Lower leg skin (tissue), 3 donors: Measurements from ENCODE around the gene APH1A.

Experiments used
- POLR2A ChIP-seq, 2 donors: fragments of 450-650 bp; IDR thresholded peaks; one replicate each; pipeline ENCODE4 v1.6.1; 2016 to 2017; ENCODE audit warnings: antibody characterized with exemption in 2 of 2, mild to moderate bottlenecking in 1 of 2, moderate library complexity in 1 of 2
- TF ChIP-seq, protein P1 (sequence below), 3 donors: fragments of 450-650 bp; IDR thresholded peaks; one replicate each; pipeline ENCODE4 v1.5.1; 2016; ENCODE audit warnings: antibody characterized with exemption in 3 of 3, mild to moderate bottlenecking in 3 of 3, moderate library complexity in 2 of 3

DNA sequence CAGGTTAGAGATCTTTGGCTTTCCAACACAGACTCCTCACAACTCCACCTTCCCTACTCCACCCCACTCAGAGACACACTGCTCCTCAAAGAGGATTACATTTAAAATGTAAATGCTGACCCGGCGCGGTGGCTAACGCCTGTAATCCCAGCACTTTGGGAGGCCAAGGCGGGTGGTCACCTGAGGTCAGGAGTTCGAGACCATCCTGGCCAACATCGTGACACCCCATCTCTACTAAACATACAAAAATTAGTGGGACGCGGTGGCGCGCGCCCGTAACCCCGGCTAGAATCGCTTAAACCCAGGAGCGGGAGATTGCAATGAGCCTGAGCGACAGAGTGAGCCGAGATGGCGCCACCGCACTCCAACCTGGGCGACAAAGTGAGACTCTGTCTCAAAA, 31.1 kb downstream of the APH1A start:
- TF ChIP-seq, protein P1, sequence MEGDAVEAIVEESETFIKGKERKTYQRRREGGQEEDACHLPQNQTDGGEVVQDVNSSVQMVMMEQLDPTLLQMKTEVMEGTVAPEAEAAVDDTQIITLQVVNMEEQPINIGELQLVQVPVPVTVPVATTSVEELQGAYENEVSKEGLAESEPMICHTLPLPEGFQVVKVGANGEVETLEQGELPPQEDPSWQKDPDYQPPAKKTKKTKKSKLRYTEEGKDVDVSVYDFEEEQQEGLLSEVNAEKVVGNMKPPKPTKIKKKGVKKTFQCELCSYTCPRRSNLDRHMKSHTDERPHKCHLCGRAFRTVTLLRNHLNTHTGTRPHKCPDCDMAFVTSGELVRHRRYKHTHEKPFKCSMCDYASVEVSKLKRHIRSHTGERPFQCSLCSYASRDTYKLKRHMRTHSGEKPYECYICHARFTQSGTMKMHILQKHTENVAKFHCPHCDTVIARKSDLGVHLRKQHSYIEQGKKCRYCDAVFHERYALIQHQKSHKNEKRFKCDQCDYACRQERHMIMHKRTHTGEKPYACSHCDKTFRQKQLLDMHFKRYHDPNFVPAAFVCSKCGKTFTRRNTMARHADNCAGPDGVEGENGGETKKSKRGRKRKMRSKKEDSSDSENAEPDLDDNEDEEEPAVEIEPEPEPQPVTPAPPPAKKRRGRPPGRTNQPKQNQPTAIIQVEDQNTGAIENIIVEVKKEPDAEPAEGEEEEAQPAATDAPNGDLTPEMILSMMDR (IDR thresholded peaks at IDR 0.05): no peak
- no peak for TF ChIP-seq POLR2A (IDR thresholded peaks at IDR 0.05)
